Measurements from ENCODE around the gene LPAR2. TPM values are rescaled to one million over a fixed set of nuclear protein-coding genes. Genes with fewer than 3 reads are reported as not detected.

Gene LPAR2
- total RNA-seq, 1 experiment from 2014 or later = 17.4 TPM

DNA sequence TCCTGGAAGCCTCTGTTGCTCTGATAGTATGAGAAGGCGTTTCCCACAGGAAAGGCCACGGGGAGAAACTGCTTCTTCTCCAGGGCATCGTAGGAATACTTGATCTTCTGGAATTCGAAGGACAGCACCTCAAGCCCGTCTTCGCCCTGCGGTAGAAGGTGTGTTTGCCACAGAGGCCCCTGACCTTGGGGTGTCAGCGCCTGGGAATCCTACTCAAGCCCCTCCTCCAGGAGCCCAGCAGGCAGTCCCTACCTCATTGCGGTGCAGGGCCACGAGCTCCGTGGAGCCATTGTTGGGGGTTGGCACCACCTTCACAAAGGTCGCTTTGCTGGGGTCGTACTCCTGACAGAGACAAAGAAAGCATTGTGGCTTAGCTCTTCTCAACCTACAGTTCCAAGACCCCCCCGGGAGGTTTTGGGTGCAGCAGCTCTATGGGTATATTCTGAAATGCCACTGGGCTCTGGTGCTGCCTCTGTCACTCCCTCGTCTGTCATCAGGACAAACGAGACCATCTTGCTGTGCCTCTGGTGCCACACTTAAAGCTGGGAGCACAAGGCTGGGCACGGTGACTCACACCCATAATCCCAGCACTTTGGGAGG, 31.7 kb upstream of the LPAR2 start:
- DNase-seq (ENCODE audit: unreplicated experiment) = no peak
- no peak overlapping the region for H3K4me3 Mint-ChIP-seq (ENCODE audit: unreplicated experiment)
- no peaks in the 10 kb centered on the region for H3K9me3 Mint-ChIP-seq (ENCODE audit: unreplicated experiment)
- peaks cover 16% of the 10 kb centered on the region for H3K4me1 Mint-ChIP-seq (ENCODE audit: insufficient read depth, unreplicated experiment)
- H3K36me3 Mint-ChIP-seq (ENCODE audit: insufficient read depth, unreplicated experiment) = peaks cover 66% of the 10 kb centered on the region
- H3K27ac Mint-ChIP-seq (ENCODE audit: low read depth, unreplicated experiment) = no peak overlapping the region
- POLR2A ChIA-PET = interaction anchor here (1.3 kb wide), 1 partner anchor 116 kb away, joined by 5 read pairs; no protein-coding TSS in a partner anchor
- H3K27me3 Mint-ChIP-seq (ENCODE audit: insufficient read depth, unreplicated experiment) = no peaks in the 10 kb centered on the region
- TF ChIP-seq CTCF (IDR thresholded peaks at IDR 0.05; ENCODE audit: unreplicated experiment) = no peak
- intact Hi-C loops (cut with micrococcal nuclease) = loop anchor here (10.0 kb wide), 1 partner anchor 205 kb away; the partner anchor contains the start of gene ZNF253
- BruUV-seq (replicated peaks) = no TSS peak
- CTCF ChIA-PET = interaction anchor here (1.0 to 2.1 kb wide), 3 partner anchors 16 to 127 kb away, joined by 3 to 10 read pairs (median 4); partner anchors contain the start of gene GMIP

GRCh38 chr19:19657397-19657783, 29.4 kb upstream of the LPAR2 start:
- DNase-seq (ENCODE audit: unreplicated experiment) = no peak
- Mint-ChIP-seq H3K36me3 (ENCODE audit: insufficient read depth, unreplicated experiment) (peaks cover 73% of the 10 kb centered on the region), H3K27me3 (ENCODE audit: insufficient read depth, unreplicated experiment) (no peaks in the 10 kb centered on the region), H3K4me1 (ENCODE audit: insufficient read depth, unreplicated experiment) (peaks cover 14% of the 10 kb centered on the region), H3K4me3 (ENCODE audit: unreplicated experiment) (no peak overlapping the region), H3K9me3 (ENCODE audit: unreplicated experiment) (no peaks in the 10 kb centered on the region), H3K27ac (ENCODE audit: low read depth, unreplicated experiment) (no peak overlapping the region)
- ChIA-PET CTCF (interaction anchor here (2.5 kb wide), 1 partner anchor 13 kb away, joined by 15 read pairs; the partner anchor contains the start of gene GMIP), POLR2A (no interaction called here)
- no peak for TF ChIP-seq CTCF (IDR thresholded peaks at IDR 0.05; ENCODE audit: unreplicated experiment)
- no TSS peak for BruUV-seq (replicated peaks)
- intact Hi-C loops (cut with micrococcal nuclease) = no loop called here

DNA sequence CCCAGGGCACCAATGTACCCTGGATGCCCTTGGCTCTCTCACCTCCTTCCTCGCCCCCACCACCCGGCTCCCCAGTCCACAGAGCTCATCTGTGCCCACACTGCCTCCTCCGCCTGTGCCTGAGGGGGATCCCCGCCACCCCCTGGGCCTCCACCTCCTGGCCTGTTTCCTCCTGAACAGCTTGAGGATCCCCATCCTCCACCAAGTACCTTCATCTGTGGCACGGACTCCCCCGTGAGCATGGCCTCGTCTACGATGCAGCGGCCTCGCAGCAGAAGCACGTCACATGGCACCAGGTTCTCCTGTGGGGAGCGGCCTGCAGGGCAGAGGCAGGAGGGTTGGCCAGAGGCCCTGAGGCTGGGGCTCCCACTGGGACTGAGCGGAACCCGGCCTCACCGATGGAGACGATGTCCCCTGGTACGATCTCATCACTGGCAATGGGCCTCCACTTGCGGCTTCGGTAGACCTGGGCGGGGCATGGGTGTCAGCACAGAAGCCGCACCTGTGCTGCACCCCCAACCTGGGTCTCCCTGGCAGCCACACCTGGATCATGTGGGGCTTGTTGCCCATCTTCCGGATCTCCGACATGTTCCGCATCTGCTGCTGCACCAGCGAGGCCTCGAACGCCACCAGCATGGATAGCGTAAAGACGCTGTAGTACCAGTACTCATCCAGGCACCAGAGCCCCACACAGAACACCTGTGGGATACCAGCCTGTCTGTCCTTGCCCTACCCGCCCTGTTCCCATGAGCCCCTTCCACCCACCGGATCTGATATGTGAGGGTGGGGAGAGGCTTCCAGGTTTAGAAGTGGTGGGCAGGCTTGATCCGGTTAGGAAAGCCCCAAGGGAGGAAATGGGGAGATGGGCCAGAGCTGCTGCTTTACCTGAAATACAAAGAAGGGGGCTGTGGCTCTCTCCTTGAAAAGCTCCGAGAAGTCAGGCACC, 28.7 kb upstream of the LPAR2 start:
- no peak overlapping the region for H3K27ac Mint-ChIP-seq (ENCODE audit: low read depth, unreplicated experiment)
- CTCF ChIA-PET = interaction anchor here (2.5 kb wide), 1 partner anchor 13 kb away, joined by 15 read pairs; the partner anchor contains the start of gene GMIP
- no peaks in the 10 kb centered on the region for H3K27me3 Mint-ChIP-seq (ENCODE audit: insufficient read depth, unreplicated experiment)
- H3K4me3 Mint-ChIP-seq (ENCODE audit: unreplicated experiment) = no peak overlapping the region
- BruUV-seq (replicated peaks) = no TSS peak
- H3K4me1 Mint-ChIP-seq (ENCODE audit: insufficient read depth, unreplicated experiment) = peaks cover 7% of the 10 kb centered on the region
- H3K9me3 Mint-ChIP-seq (ENCODE audit: unreplicated experiment) = no peaks in the 10 kb centered on the region
- DNase-seq (ENCODE audit: unreplicated experiment) = no peak
- no peak for TF ChIP-seq CTCF (IDR thresholded peaks at IDR 0.05; ENCODE audit: unreplicated experiment)
- intact Hi-C loops (cut with micrococcal nuclease) = no loop called here
- POLR2A ChIA-PET = no interaction called here
- H3K36me3 Mint-ChIP-seq (ENCODE audit: insufficient read depth, unreplicated experiment) = peaks cover 80% of the 10 kb centered on the region
